Breast epithelium (tissue), 4 donors: ENCODE data around the gene CPB1. TPM values are rescaled to one million over a fixed set of nuclear protein-coding genes. Genes with fewer than 3 reads are reported as not detected.

Source experiments
- DNase-seq, 2 donors: peaks; one replicate each; pipeline ENCODE4 v3.0.0-alpha.2; 2019; ENCODE audit warnings: low spot score in 2 of 2
- H3K27ac ChIP-seq, 2 donors: fragments of 200-600 bp; sonication (generic) in 1 of 2; one replicate each; pipeline ENCODE4 v1.5.1; 2016 to 2019; ENCODE audit warnings: mild to moderate bottlenecking in 1 of 2
- H3K27me3 ChIP-seq, 2 donors: fragments of 200-600 bp; sonication (generic) in 1 of 2; one replicate each; pipeline versions ENCODE4 v1.5.1 to v1.6.0; 2017 to 2019; ENCODE audit warnings: control low read depth in 1 of 2, mild to moderate bottlenecking in 1 of 2
- H3K36me3 ChIP-seq: fragments of 200-600 bp; one replicate; pipeline ENCODE4 v1.5.1; 2019
- H3K4me1 ChIP-seq, 2 donors: fragments of 200-600 bp; sonication (generic); one replicate each; pipeline ENCODE4 v1.5.1; 2016 to 2019; ENCODE audit warnings: control low read depth in 1 of 2
- H3K4me3 ChIP-seq, 3 donors: fragments of 200-600 bp; sonication (generic); 1 replicate in 2 of 3; 2 replicates in 1 of 3; pipeline ENCODE4 v1.5.1; 2016 to 2019; ENCODE audit warnings: mild to moderate bottlenecking in 3 of 3, moderate library complexity in 2 of 3
- H3K9me3 ChIP-seq, 2 donors: fragments of 200-600 bp; sonication (generic) in 1 of 2; one replicate each; pipeline ENCODE4 v1.5.1; 2016 to 2019; ENCODE audit warnings: control low read depth in 1 of 2
- POLR2A ChIP-seq: fragments of 450-650 bp; IDR thresholded peaks from one replicate; pipeline ENCODE4 v1.6.1; 2016; ENCODE audit warnings: antibody characterized with exemption, mild to moderate bottlenecking, moderate library complexity
- POLR2AphosphoS5 ChIP-seq, 3 donors: sonication (generic); formaldehyde crosslinking; IDR thresholded peaks; one replicate each; pipeline ENCODE4 v1.6.1; 2017; ENCODE audit warnings: antibody characterized with exemption in 3 of 3
- intact Hi-C: fragments of 100-400 bp; cut with DNase I; formaldehyde crosslinking; loops from one replicate; pipeline ENCODE4 v1.15.1; 2023; ENCODE audit warnings: low total_unique reads
- total RNA-seq, 3 donors: library from RNA; depleted of rRNA; stranded (reverse); fragments of >200 nt; gene quantifications; one replicate each; pipeline ENCODE4 v1.1.0, GENCODE V29; 2016
- TF ChIP-seq, protein P1 (sequence below), 3 donors: fragments of 450-650 bp; IDR thresholded peaks; one replicate each; pipeline ENCODE4 v1.5.1; 2016 to 2017; ENCODE audit warnings: antibody characterized with exemption in 3 of 3, mild to moderate bottlenecking in 3 of 3, moderate library complexity in 3 of 3

The CPB1 gene
- total RNA-seq, 3 donors from 2014 or later, result 3.4 to 33.8 (median 14.9) TPM

DNA sequence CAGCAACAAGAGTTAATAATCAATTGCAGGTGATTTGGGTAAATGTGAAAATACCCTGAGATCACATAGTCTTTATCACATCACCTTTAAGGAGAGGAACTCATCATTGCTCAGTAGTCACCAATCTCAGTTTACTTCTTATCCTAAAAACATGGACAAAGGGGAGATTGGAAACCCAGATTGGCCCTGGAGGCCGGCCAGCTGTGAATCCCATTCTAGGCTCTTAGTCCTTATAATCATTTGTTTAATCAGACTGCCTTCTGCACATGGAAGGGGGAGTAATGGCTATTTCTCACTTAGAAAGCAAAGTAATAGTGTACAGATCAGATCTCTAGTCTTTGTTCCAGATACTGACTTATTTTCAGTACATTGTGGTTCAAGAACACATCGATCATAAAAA is 37.2 kb upstream of the CPB1 start:
- Histone ChIP-seq H3K9me3 (no peaks in the 10 kb centered on the region), H3K36me3 (no peaks in the 10 kb centered on the region), H3K4me1 (peaks cover 0 to 5% of the 10 kb centered on the region in 2 donors), H3K4me3 (peak overlapping the region in 1 of 3 donors; percentile 26), H3K27me3 (no peaks in the 10 kb centered on the region), H3K27ac (peak overlapping the region; percentile 92 to 93)
- no peak for DNase-seq
- no peak for TF ChIP-seq POLR2AphosphoS5 (IDR thresholded peaks at IDR 0.05)
- TF ChIP-seq POLR2A, result no peak
- TF ChIP-seq, protein P1, sequence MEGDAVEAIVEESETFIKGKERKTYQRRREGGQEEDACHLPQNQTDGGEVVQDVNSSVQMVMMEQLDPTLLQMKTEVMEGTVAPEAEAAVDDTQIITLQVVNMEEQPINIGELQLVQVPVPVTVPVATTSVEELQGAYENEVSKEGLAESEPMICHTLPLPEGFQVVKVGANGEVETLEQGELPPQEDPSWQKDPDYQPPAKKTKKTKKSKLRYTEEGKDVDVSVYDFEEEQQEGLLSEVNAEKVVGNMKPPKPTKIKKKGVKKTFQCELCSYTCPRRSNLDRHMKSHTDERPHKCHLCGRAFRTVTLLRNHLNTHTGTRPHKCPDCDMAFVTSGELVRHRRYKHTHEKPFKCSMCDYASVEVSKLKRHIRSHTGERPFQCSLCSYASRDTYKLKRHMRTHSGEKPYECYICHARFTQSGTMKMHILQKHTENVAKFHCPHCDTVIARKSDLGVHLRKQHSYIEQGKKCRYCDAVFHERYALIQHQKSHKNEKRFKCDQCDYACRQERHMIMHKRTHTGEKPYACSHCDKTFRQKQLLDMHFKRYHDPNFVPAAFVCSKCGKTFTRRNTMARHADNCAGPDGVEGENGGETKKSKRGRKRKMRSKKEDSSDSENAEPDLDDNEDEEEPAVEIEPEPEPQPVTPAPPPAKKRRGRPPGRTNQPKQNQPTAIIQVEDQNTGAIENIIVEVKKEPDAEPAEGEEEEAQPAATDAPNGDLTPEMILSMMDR (IDR thresholded peaks at IDR 0.05), result no peak
- intact Hi-C loops, result no loop called here

DNA sequence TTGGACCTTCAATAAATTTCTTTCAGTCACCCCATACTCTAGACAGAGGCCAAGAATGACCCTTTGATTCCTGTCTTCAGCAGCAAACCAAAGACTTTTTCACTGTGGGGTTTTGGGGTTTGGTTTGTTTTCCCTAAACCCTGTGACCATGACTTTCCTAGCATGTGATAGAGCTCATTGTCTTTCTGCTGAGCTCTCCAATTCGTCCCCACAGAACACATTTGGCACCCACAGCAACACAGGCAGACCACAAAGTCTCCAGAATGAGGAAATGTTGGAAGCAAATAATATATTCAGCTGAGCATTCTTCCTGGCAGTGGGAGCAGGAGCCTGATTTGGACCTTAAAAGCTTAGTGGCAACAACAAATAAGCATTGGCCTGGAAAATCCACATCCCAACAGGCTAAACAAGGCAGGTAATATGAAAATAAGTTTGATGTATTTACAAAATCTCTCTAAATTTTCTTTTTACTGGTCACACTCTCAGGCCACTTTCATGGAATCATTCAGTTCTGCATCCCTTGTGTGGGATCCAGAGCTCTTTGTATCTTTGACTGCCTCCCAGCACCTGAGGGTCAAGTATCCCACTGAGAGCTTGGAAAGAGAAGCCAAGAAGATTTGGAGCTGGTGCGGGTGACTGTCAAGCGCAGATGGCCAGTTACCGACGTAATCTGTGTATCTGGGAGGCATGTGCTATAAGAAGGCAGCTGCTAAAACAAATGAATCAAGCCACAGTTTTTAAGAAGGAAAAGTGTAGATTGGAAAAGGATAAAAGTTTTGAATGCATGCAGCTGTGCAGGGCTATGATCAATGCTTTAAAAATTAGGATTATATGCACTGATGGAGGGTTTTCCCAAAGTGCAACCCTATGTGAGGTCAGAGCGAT is 36.5 kb upstream of the CPB1 start:
- intact Hi-C loops, result no loop called here
- Histone ChIP-seq H3K4me3 (peak overlapping the region in 1 of 3 donors; percentile 26), H3K27me3 (no peaks in the 10 kb centered on the region), H3K36me3 (no peaks in the 10 kb centered on the region), H3K4me1 (peaks cover 0 to 5% of the 10 kb centered on the region in 2 donors), H3K9me3 (no peaks in the 10 kb centered on the region), H3K27ac (peak overlapping the region; percentile 92 to 93)
- TF ChIP-seq POLR2AphosphoS5 (IDR thresholded peaks at IDR 0.05) (peak in 2 of 3 donors; percentile 38 to 73), POLR2A (no peak)
- DNase-seq, result peak in 1 of 2 donors; percentile 80

- Histone ChIP-seq H3K27ac (peak overlapping the region; percentile 92 to 93), H3K27me3 (no peaks in the 10 kb centered on the region), H3K9me3 (no peaks in the 10 kb centered on the region), H3K4me1 (peaks cover 0 to 5% of the 10 kb centered on the region in 2 donors), H3K4me3 (no peak overlapping the region), H3K36me3 (no peaks in the 10 kb centered on the region)
- intact Hi-C loops, result no loop called here
- TF ChIP-seq, protein P1 (IDR thresholded peaks at IDR 0.05), result no peak
- TF ChIP-seq POLR2AphosphoS5 (IDR thresholded peaks at IDR 0.05), result no peak
- no peak for TF ChIP-seq POLR2A
- no peak for DNase-seq
Measured at GRCh38 chr3:148791920-148792319, 35.7 kb upstream of the CPB1 start.

DNA sequence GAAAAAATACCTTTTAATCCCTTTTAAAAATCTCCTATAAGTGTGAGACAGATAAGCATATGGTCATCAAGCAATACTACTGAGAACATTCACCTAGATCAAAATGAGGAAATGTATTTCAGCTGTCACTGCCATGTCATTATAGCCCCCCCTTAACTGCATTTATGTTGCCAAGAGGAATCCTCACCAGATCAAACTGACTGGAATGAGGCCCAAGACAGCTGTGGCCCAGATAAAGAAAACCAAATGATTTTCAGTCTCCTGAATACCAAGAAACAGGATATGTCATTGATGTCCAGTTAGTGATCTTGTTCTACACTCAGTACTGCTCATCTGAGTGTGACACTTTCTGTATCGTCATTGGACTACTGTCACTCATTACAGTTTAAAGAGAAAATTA is 35.1 kb upstream of the CPB1 start:
- no peak for DNase-seq
- H3K4me1 ChIP-seq, result peaks cover 0 to 5% of the 10 kb centered on the region in 2 donors
- no peaks in the 10 kb centered on the region for H3K36me3 ChIP-seq
- intact Hi-C loops, result no loop called here
- no peaks in the 10 kb centered on the region for H3K9me3 ChIP-seq
- no peaks in the 10 kb centered on the region for H3K27me3 ChIP-seq
- no peak overlapping the region for H3K4me3 ChIP-seq
- TF ChIP-seq POLR2AphosphoS5 (IDR thresholded peaks at IDR 0.05), result no peak
- TF ChIP-seq, protein P1 (IDR thresholded peaks at IDR 0.05), result no peak
- no peak for TF ChIP-seq POLR2A
- H3K27ac ChIP-seq, result peak overlapping the region; percentile 92 to 93

DNA sequence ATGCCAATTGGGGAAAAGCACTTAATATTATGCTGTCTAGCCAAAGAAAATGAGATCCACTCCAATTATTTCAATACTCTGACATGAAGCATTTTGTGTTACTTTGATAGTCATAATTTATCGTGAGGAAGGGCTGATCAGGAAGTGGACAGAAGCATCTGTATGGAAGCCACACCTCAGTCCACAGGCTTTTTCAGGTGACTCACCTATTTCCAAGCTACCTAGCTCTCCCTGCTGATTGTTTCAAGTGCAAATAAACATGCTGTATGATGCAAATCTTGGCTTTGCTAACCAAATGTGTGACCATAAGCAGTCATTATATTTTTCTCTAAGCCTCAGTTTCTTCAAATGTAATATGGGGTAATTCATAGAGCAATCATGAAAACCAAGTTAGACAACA is 30.8 kb upstream of the CPB1 start:
- no peak for DNase-seq
- no peaks in the 10 kb centered on the region for H3K4me1 ChIP-seq
- TF ChIP-seq, protein P1 (IDR thresholded peaks at IDR 0.05), result no peak
- TF ChIP-seq POLR2A (no peak), POLR2AphosphoS5 (IDR thresholded peaks at IDR 0.05) (no peak)
- no peaks in the 10 kb centered on the region for H3K36me3 ChIP-seq
- intact Hi-C loops, result no loop called here
- H3K9me3 ChIP-seq, result no peaks in the 10 kb centered on the region
- H3K27me3 ChIP-seq, result no peaks in the 10 kb centered on the region
- no peak overlapping the region for H3K27ac ChIP-seq
- H3K4me3 ChIP-seq, result no peak overlapping the region
